Uterus (tissue), 2 donors: ENCODE measurements around the gene WDR27.

Experiments used
- POLR2A ChIP-seq, 2 donors: fragments of 450-650 bp; IDR thresholded peaks; one replicate each; pipeline ENCODE4 v1.6.1; 2016; ENCODE audit warnings: antibody characterized with exemption in 2 of 2, mild to moderate bottlenecking in 1 of 2, moderate library complexity in 1 of 2
- TF ChIP-seq, protein P1 (sequence below), 4 experiments: fragments of 200-600 bp in 2 of 4; fragments of 450-650 bp in 2 of 4; sonication (generic) in 2 of 4; IDR thresholded peaks; one replicate each; pipeline ENCODE4 v1.5.1; 2016 to 2019; ENCODE audit warnings: antibody characterized with exemption in 4 of 4, mild to moderate bottlenecking in 2 of 4, moderate library complexity in 1 of 4

DNA sequence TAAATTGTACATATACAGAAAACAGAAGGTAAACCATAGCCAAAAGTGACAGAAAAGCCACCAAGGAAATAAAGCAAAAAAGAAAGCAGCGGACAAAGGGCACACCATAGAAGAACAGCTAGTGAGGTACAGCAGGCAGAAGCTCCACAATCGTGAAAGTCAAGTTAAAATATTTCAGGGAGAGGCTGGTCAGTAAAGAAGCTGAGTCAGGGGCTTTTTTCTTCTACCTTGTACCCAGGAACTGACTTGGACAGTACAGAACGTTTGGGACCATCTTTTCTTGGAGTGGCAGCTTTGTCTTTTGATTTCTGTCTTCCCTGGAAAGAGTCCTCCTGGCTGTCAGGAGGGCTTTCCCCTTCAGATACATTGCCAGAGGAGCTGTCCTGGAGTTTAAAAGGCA lies 8.2 kb upstream of the WDR27 start:
- TF ChIP-seq, protein P1, sequence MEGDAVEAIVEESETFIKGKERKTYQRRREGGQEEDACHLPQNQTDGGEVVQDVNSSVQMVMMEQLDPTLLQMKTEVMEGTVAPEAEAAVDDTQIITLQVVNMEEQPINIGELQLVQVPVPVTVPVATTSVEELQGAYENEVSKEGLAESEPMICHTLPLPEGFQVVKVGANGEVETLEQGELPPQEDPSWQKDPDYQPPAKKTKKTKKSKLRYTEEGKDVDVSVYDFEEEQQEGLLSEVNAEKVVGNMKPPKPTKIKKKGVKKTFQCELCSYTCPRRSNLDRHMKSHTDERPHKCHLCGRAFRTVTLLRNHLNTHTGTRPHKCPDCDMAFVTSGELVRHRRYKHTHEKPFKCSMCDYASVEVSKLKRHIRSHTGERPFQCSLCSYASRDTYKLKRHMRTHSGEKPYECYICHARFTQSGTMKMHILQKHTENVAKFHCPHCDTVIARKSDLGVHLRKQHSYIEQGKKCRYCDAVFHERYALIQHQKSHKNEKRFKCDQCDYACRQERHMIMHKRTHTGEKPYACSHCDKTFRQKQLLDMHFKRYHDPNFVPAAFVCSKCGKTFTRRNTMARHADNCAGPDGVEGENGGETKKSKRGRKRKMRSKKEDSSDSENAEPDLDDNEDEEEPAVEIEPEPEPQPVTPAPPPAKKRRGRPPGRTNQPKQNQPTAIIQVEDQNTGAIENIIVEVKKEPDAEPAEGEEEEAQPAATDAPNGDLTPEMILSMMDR (IDR thresholded peaks at IDR 0.05), result no peak
- TF ChIP-seq POLR2A (IDR thresholded peaks at IDR 0.05), result no peak
